Neural crest cell (in vitro differentiated cells): ENCODE data around the gene SPTLC3. TPM values are rescaled to one million over a fixed set of nuclear protein-coding genes. Genes with fewer than 3 reads are reported as not detected.

Experiments
- DNase-seq: peaks from one replicate; pipeline ENCODE4 v3.0.0; 2021; ENCODE audit warnings: low read depth, mixed read lengths, low spot score
- H3K27ac Mint-ChIP-seq: one replicate; pipeline ENCODE4 v1.8.0; 2021; ENCODE audit warnings: mild to moderate bottlenecking, mixed read lengths; ENCODE audit not compliant: unreplicated experiment
- H3K27me3 Mint-ChIP-seq: 2 replicates; pipeline ENCODE4 v1.8.0; 2021; ENCODE audit warnings: low read depth, mild to moderate bottlenecking, mixed read lengths
- H3K36me3 Mint-ChIP-seq: 2 replicates; pipeline ENCODE4 v1.8.0; 2021; ENCODE audit warnings: low read depth, mild to moderate bottlenecking, mixed read lengths
- H3K4me1 Mint-ChIP-seq: 2 replicates; pipeline ENCODE4 v1.8.0; 2021; ENCODE audit warnings: mixed read lengths
- H3K4me3 Mint-ChIP-seq: one replicate; pipeline ENCODE4 v1.8.0; 2021; ENCODE audit warnings: mild to moderate bottlenecking, mixed read lengths
- H3K9me3 Mint-ChIP-seq: 2 replicates; pipeline ENCODE4 v1.8.0; 2021; ENCODE audit warnings: mixed read lengths
- CTCF ChIP-seq: fragments of 200-600 bp; sonication (generic); conservative IDR thresholded peaks from 2 replicates; pipeline ENCODE4 v1.5.0; 2021; ENCODE audit warnings: antibody characterized with exemption, mild to moderate bottlenecking
- total RNA-seq: library from RNA; stranded (reverse); gene quantifications from 2 replicates; pipeline ENCODE4 v1.2.1, GENCODE V29; 2021

The SPTLC3 gene
- total RNA-seq, 1 donor from 2014 or later: 0.33 TPM

GRCh38 chr20:13211956-13212618 is 203.3 kb downstream of the SPTLC3 start:
- no peaks in the 10 kb centered on the region for H3K4me1 Mint-ChIP-seq
- no peak overlapping the region for H3K4me3 Mint-ChIP-seq
- TF ChIP-seq CTCF: no peak
- no peaks in the 10 kb centered on the region for H3K36me3 Mint-ChIP-seq
- H3K27me3 Mint-ChIP-seq: peaks cover 49% of the 10 kb centered on the region
- no peak overlapping the region for H3K27ac Mint-ChIP-seq
- no peak for DNase-seq
- no peaks in the 10 kb centered on the region for H3K9me3 Mint-ChIP-seq

- TF ChIP-seq CTCF: no peak
- Mint-ChIP-seq H3K9me3 (no peaks in the 10 kb centered on the region), H3K4me3 (no peak overlapping the region), H3K4me1 (no peaks in the 10 kb centered on the region), H3K36me3 (no peaks in the 10 kb centered on the region), H3K27me3 (peaks cover 55% of the 10 kb centered on the region), H3K27ac (no peak overlapping the region)
- DNase-seq: no peak
Measured at GRCh38 chr20:13212750-13213149, 204.0 kb downstream of the SPTLC3 start.

- no peak for DNase-seq
- Mint-ChIP-seq H3K4me3 (no peak overlapping the region), H3K9me3 (no peaks in the 10 kb centered on the region), H3K27me3 (peaks cover 61% of the 10 kb centered on the region), H3K27ac (no peak overlapping the region), H3K4me1 (no peaks in the 10 kb centered on the region), H3K36me3 (no peaks in the 10 kb centered on the region)
- TF ChIP-seq CTCF: no peak
Measured at GRCh38 chr20:13213335-13213734, 204.6 kb downstream of the SPTLC3 start.

- H3K27ac Mint-ChIP-seq: no peak overlapping the region
- peaks cover 85% of the 10 kb centered on the region for H3K27me3 Mint-ChIP-seq
- H3K36me3 Mint-ChIP-seq: no peaks in the 10 kb centered on the region
- H3K9me3 Mint-ChIP-seq: no peaks in the 10 kb centered on the region
- H3K4me1 Mint-ChIP-seq: peaks cover 11% of the 10 kb centered on the region
- no peak overlapping the region for H3K4me3 Mint-ChIP-seq
- no peak for TF ChIP-seq CTCF
- DNase-seq: no peak
Measured at GRCh38 chr20:13216533-13216932, 207.8 kb downstream of the SPTLC3 start.

Other genes starting within 250 kb of the SPTLC3 start
- 0.33 and 0.34 TPM in 2 replicates for gene ISM1, start 212.3 kb downstream of the SPTLC3 start, total RNA-seq